SK-N-SH (cell line): ENCODE measurements around the gene PACSIN2. TPM values are rescaled to one million over a fixed set of nuclear protein-coding genes. Genes with fewer than 3 reads are reported as not detected.

Experiments
- CTCF ChIA-PET: fragments of 300-600, 350-600 bp; formaldehyde crosslinking; extraction: SDS; loops from one replicate; lab custom pipeline; 2021; lab: Yijun Ruan, JAX
- POLR2A ChIA-PET: fragments of 350-600 bp; sonication (Branson Sonifier 250); formaldehyde crosslinking; extraction: SDS; loops from one replicate; lab custom pipeline; 2020; ENCODE audit warnings: antibody characterized with exemption, inconsistent platforms; lab: Yijun Ruan, JAX
- DNase-seq: peaks from one replicate; pipeline ENCODE4 v3.0.0; 2012
- H2AFZ ChIP-seq: fragments of 200-600 bp; sonication (generic); 2 replicates; pipeline ENCODE4 v1.8.1; 2016; ENCODE audit warnings: antibody characterized with exemption, mild to moderate bottlenecking, low read depth
- H3F3A ChIP-seq: fragments of 200-600 bp; sonication (generic); replicated peaks from 2 replicates; pipeline ENCODE3; 2016; ENCODE audit warnings: antibody characterized with exemption, mild to moderate bottlenecking; ENCODE audit not compliant: insufficient read depth
- H3K27ac ChIP-seq, 2 experiments: fragments of 200-500 bp in 1 of 2; fragments of 200-600 bp in 1 of 2; sonication (Bioruptor generic) in 1 of 2; sonication (generic), shearing (Covaris generic) in 1 of 2; 2 replicates each; pipeline versions ENCODE4 v1.5.1 to v1.6.1; 2014 to 2016; ENCODE audit warnings: low read depth in 2 of 2, inconsistent platforms in 1 of 2, low read length in 1 of 2, mild to moderate bottlenecking in 1 of 2, mixed read lengths in 1 of 2
- H3K27me3 ChIP-seq: fragments of 200-600 bp; sonication (generic), shearing (Covaris generic); 2 replicates; pipeline ENCODE4 v1.6.1; 2016; ENCODE audit warnings: mixed run types; ENCODE audit not compliant: insufficient read depth
- H3K36me3 ChIP-seq, 2 experiments: fragments of 200-500 bp in 1 of 2; fragments of 200-600 bp in 1 of 2; sonication (Bioruptor generic) in 1 of 2; sonication (generic) in 1 of 2; replicated peaks in 1 of 2; 2 replicates each; pipeline versions ENCODE3 to v1.5.1; 2014 to 2016; ENCODE audit warnings: low read length in 1 of 2, mild to moderate bottlenecking in 1 of 2; ENCODE audit not compliant: insufficient read depth in 2 of 2, control insufficient read depth in 1 of 2
- H3K4me1 ChIP-seq, 2 experiments: fragments of 200-500 bp in 1 of 2; fragments of 200-600 bp in 1 of 2; sonication (Bioruptor generic) in 1 of 2; sonication (generic), shearing (Covaris generic) in 1 of 2; 2 replicates each; pipeline versions ENCODE4 v1.5.1 to v1.6.1; 2014 to 2016; ENCODE audit warnings: low read depth in 1 of 2, low read length in 1 of 2, mixed run types in 1 of 2; ENCODE audit not compliant: insufficient read depth in 2 of 2, control insufficient read depth in 1 of 2
- H3K4me2 ChIP-seq: fragments of 200-600 bp; sonication (generic), shearing (Covaris generic); 2 replicates; pipeline ENCODE4 v1.6.1; 2017; ENCODE audit warnings: mixed run types
- H3K4me3 ChIP-seq, 2 experiments: fragments of 200-500 bp in 1 of 2; fragments of 200-600 bp in 1 of 2; sonication (Bioruptor generic) in 1 of 2; sonication (generic), shearing (Covaris generic) in 1 of 2; 2 replicates each; pipeline versions ENCODE4 v1.5.1 to v1.8.1; 2014 to 2016; ENCODE audit warnings: low read depth in 2 of 2, inconsistent platforms in 1 of 2, low read length in 1 of 2, mild to moderate bottlenecking in 1 of 2, mixed read lengths in 1 of 2, moderate library complexity in 1 of 2
- H3K79me2 ChIP-seq: fragments of 200-600 bp; sonication (generic); 2 replicates; pipeline ENCODE4 v1.8.1; 2017; ENCODE audit warnings: mild to moderate bottlenecking; ENCODE audit not compliant: insufficient read depth
- H3K9ac ChIP-seq: fragments of 200-600 bp; sonication (generic); 2 replicates; pipeline ENCODE4 v1.6.1; 2017; ENCODE audit warnings: mixed run types
- H3K9me2 ChIP-seq: fragments of 200-600 bp; sonication (generic); 2 replicates; pipeline ENCODE4 v1.6.1; 2017; ENCODE audit warnings: mixed run types
- H3K9me3 ChIP-seq: fragments of 200-600 bp; sonication (generic); 2 replicates; pipeline ENCODE4 v1.6.1; 2017; ENCODE audit warnings: mixed run types, mild to moderate bottlenecking, moderate library complexity
- H4K20me1 ChIP-seq: fragments of 200-600 bp; sonication (generic); 2 replicates; pipeline ENCODE4 v1.6.1; 2017; ENCODE audit warnings: mild to moderate bottlenecking, mixed run types; ENCODE audit not compliant: insufficient read depth
- CHD2 ChIP-seq: fragments of 150-350 bp; IDR thresholded peaks from 2 replicates; pipeline ENCODE4 v1.6.1; 2018; ENCODE audit warnings: low read length; ENCODE audit not compliant: partially characterized antibody
- ELF1 ChIP-seq: IDR thresholded peaks from 2 replicates; pipeline ENCODE4 v1.4.0; 2012
- EZH2phosphoT487 ChIP-seq: fragments of 200-600 bp; sonication (generic); IDR thresholded peaks from 2 replicates; pipeline ENCODE4 v1.6.1; 2017; ENCODE audit warnings: low read depth, mixed run types, mild to moderate bottlenecking, antibody characterized with exemption, moderate library complexity, borderline replicate concordance
- FOSL2 ChIP-seq: IDR thresholded peaks from 2 replicates; pipeline ENCODE4 v1.4.0; 2012; ENCODE audit warnings: low read depth, mild to moderate bottlenecking, moderate library complexity, borderline replicate concordance
- JUND ChIP-seq: IDR thresholded peaks from 2 replicates; pipeline ENCODE4 v1.4.0; 2012
- MAX ChIP-seq: IDR thresholded peaks from 2 replicates; pipeline ENCODE4 v1.4.0; 2012; ENCODE audit warnings: low read depth
- MXI1 ChIP-seq: IDR thresholded peaks from 2 replicates; pipeline ENCODE4 v1.6.1; 2012; ENCODE audit warnings: mild to moderate bottlenecking, low read depth, low read length, improper control_type of control experiment
- NFIC ChIP-seq: IDR thresholded peaks from 2 replicates; pipeline ENCODE4 v1.4.0; 2012; ENCODE audit warnings: borderline replicate concordance
- NRF1 ChIP-seq: IDR thresholded peaks from 2 replicates; pipeline ENCODE4 v1.6.1; 2012; ENCODE audit warnings: low read depth, mild to moderate bottlenecking, low read length
- RFX5 ChIP-seq: IDR thresholded peaks from 2 replicates; pipeline ENCODE4 v1.6.1; 2012; ENCODE audit warnings: mild to moderate bottlenecking, improper control_type of control experiment, low read length
- SMC3 ChIP-seq: IDR thresholded peaks from 2 replicates; pipeline ENCODE4 v1.6.1; 2012; ENCODE audit warnings: low read depth, low read length, improper control_type of control experiment
- TCF12 ChIP-seq: IDR thresholded peaks from 2 replicates; pipeline ENCODE4 v1.4.0; 2012
- WGBS: methylation state at CpG from one replicate; pipeline ENCODE4 v1.1.6; 2017; ENCODE audit warnings: low lambda C conversion rate; 5-methylcytosine and 5-hydroxymethylcytosine counted together
- polyA plus RNA-seq, 3 experiments: library from polyadenylated mRNA; depleted of rRNA; stranded (reverse); fragments of >200 nt; gene quantifications; 2 replicates each; pipeline ENCODE4 v1.2.3, GENCODE V29; 2012
- TF ChIP-seq, protein P1 (sequence below): IDR thresholded peaks from 2 replicates; pipeline ENCODE4 v1.6.1; 2012; ENCODE audit warnings: mild to moderate bottlenecking, low read depth, low read length, moderate library complexity

PACSIN2 gene
- polyA plus RNA-seq, 1 of the 3 experiments (the other 2 are of a cell fraction), result 60.5 TPM

GRCh38 chr22:42889304-42889703 is 125.6 kb downstream of the PACSIN2 start:
- Histone ChIP-seq H2AFZ (no peak overlapping the region), H3K9ac (no peak overlapping the region), H3K4me3 (no peak overlapping the region), H3K4me2 (no peak overlapping the region), H3K9me2 (no peaks in the 10 kb centered on the region), H3K4me1 (no peaks in the 10 kb centered on the region), H3K9me3 (no peaks in the 10 kb centered on the region), H3K27me3 (no peaks in the 10 kb centered on the region), H3F3A (no peaks in the 10 kb centered on the region), H3K27ac (no peak overlapping the region), H4K20me1 (no peaks in the 10 kb centered on the region), H3K36me3 (peaks cover 0 to 2% of the 10 kb centered on the region in 2 experiments), H3K79me2 (no peaks in the 10 kb centered on the region)
- no peak for DNase-seq
- no peak for TF ChIP-seq SMC3
- no peak for TF ChIP-seq TCF12
- TF ChIP-seq CHD2, result no peak
- no peak for TF ChIP-seq JUND
- no peak for TF ChIP-seq MXI1
- no peak for TF ChIP-seq NFIC
- TF ChIP-seq FOSL2, result no peak
- no peak for TF ChIP-seq EZH2phosphoT487
- TF ChIP-seq, protein P1, sequence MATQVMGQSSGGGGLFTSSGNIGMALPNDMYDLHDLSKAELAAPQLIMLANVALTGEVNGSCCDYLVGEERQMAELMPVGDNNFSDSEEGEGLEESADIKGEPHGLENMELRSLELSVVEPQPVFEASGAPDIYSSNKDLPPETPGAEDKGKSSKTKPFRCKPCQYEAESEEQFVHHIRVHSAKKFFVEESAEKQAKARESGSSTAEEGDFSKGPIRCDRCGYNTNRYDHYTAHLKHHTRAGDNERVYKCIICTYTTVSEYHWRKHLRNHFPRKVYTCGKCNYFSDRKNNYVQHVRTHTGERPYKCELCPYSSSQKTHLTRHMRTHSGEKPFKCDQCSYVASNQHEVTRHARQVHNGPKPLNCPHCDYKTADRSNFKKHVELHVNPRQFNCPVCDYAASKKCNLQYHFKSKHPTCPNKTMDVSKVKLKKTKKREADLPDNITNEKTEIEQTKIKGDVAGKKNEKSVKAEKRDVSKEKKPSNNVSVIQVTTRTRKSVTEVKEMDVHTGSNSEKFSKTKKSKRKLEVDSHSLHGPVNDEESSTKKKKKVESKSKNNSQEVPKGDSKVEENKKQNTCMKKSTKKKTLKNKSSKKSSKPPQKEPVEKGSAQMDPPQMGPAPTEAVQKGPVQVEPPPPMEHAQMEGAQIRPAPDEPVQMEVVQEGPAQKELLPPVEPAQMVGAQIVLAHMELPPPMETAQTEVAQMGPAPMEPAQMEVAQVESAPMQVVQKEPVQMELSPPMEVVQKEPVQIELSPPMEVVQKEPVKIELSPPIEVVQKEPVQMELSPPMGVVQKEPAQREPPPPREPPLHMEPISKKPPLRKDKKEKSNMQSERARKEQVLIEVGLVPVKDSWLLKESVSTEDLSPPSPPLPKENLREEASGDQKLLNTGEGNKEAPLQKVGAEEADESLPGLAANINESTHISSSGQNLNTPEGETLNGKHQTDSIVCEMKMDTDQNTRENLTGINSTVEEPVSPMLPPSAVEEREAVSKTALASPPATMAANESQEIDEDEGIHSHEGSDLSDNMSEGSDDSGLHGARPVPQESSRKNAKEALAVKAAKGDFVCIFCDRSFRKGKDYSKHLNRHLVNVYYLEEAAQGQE, result no peak
- no peak for TF ChIP-seq ELF1
- no peak for TF ChIP-seq NRF1
- POLR2A ChIA-PET, result no interaction called here
- WGBS, result 97% methylated on average over 4 of the region's 4 CpGs
- CTCF ChIA-PET, result no interaction called here

DNA sequence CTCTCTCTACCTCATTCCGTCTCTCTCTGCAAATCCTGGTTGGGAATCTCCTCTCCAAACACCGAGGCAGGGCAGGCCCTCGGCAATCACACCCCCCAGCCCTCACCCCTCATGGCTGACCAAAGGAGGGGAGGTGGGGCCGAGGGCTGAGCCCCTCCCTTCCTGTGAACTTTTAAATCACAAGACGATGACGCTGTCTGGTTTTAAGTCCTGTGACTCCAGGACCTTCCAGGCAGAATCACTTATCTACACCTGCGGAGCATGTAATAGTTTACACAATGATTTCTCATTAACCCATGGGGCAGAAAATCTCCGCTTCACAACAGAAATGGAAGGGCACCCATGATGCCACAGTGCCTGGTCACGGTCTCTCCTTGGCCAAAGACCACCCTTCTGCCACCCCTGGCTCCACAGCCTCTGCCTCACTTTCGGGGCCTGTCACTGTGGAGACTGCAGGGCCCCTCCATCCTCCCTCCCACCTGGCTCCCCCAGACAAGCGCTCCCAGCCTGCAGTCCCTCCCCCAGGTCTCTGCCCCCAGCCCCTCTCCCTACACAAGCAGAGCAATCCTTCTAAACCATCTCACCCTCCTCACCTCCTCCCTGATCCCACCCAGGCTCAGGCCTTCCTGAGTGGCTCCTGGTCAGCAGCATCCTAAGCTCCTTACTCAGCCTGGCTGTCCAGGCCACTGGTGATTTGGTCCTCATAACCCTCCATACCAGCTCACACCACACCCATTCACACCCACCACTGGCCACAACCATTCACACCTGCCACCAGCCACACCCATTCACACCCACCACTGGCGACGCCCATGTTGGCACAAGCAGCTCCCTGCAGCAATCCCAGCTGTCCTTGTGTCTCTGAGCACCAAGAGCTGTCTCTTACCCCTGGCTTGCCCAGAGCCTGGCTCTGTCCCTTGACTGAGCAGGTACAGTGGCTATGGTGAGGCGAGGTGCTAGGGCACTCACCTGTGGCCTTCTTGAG is 127.1 kb downstream of the PACSIN2 start:
- Histone ChIP-seq H3K9ac (no peak overlapping the region), H2AFZ (no peak overlapping the region), H4K20me1 (no peaks in the 10 kb centered on the region), H3K9me3 (no peaks in the 10 kb centered on the region), H3K4me3 (no peak overlapping the region), H3K36me3 (peaks cover 0 to 11% of the 10 kb centered on the region in 2 experiments)
- no peak for DNase-seq
- TF ChIP-seq MAX (no peak), RFX5 (no peak), CHD2 (no peak), ELF1 (no peak)
- TF ChIP-seq, all 33 proteins: peak for 0
- 66% methylated on average over 5 of the region's 14 CpGs for WGBS
- Histone ChIP-seq H3K4me2 (no peak overlapping the region), H3K27me3 (no peaks in the 10 kb centered on the region), H3K9me2 (no peaks in the 10 kb centered on the region), H3F3A (no peaks in the 10 kb centered on the region), H3K27ac (no peak overlapping the region), H3K4me1 (no peaks in the 10 kb centered on the region), H3K79me2 (no peaks in the 10 kb centered on the region)
- ChIA-PET POLR2A (no interaction called here), CTCF (no interaction called here)
